Activated CD8-positive, alpha-beta memory T cell treated with anti-CD3 and anti-CD28 coated beads, Interleukin-2, amount 50 U/mL, for 1 hour (primary cell): ENCODE data around the gene APBB2.

Source experiments
- DNase-seq: peaks from one replicate; pipeline ENCODE4 v3.0.0-alpha.2; 2020; ENCODE audit errors: extremely low read depth

APBB2 gene

DNA sequence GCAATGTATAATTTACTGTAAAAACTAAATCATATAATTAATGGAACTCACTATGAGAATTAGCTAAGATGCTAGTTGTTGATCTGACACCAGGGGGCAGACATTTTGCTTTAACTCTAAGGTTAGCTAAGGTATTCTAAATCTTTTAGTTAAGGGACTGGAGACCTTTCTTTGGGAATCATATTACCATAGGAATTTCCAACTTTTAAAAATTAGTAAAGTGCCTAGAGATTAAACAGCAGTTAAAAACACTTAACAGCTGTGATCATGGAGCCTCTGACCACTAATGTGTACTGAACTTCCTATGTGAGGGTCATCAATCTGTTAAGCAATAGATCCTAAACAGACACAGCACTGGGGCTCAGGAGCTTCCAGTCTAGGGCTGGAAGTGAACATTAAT, 238.0 kb downstream of the APBB2 start:
- no peak for DNase-seq

DNA sequence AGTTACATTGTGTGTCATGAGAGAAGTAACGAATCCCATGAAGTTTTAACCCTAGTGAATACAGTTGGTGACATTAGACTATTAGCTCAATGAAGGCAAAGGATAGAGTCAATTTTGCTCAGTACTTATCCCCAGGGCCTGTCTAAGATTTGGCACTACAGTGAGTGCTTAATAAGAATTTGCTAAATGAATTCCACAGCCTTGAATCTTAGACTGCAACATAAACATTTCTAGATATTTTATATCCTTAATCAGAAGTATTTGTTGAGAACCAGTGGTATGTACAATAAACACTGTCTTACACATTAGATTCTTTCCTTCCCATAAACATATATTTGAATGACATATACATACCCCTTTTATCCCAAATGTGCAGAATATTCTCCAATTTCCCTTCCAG, 241.6 kb downstream of the APBB2 start:
- no peak for DNase-seq

DNA sequence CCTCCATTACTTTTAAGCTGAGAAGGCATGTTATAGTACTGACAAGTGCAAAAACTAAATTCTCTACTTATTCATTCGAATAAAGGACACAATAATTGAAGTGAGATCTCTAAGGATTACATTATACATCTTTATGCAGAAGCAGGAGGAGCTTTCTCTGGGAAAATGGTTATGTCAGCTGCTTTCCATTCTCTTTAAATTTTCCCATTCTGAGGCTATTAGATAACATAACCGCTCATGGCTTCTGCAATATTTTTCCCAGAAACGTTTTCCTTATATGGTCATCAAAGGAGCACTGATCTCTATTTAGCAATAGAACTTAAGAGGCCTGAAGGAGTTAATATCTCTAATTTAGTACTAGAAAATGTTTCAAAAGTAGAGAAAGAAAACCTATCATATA, 243.0 kb downstream of the APBB2 start:
- DNase-seq = no peak

DNA sequence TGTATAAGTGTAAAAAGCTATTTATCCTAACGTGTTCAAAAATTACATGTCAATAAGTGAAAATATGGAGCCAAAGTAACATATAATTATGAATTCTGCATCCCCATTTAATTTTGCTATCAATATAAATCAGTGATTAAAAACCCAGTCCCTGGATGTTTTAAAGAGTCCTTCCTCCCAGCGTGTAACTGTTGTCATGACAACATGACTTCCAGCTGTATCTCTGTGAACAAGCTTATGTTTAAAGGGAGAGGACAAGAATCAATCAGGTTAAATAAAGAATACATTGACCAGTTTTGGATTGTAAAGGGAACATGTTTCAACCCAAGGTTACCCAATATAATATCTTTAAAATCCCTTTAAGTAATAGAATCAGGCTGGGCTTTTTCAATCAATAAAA, 244.8 kb downstream of the APBB2 start:
- DNase-seq = no peak

DNA sequence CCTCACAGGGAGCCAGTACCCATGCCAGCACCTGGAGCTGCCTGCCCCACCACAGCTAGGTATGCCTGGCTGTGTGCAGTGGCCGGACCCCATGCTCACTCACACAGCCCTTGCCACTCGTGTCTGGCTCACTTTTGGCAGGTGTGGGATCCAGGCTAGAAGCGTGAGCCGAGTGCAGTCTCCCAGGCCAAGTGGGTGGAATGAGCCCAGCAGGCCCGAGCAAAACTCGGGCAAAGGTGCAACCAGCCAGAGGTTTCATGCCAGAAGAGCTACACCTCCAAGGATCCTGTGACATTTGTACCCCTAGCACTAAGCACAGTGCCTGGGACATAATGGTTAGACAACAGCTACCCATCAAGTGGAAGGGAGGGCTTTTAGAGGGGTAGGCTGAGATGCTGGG, 246.8 kb downstream of the APBB2 start:
- no peak for DNase-seq

DNA sequence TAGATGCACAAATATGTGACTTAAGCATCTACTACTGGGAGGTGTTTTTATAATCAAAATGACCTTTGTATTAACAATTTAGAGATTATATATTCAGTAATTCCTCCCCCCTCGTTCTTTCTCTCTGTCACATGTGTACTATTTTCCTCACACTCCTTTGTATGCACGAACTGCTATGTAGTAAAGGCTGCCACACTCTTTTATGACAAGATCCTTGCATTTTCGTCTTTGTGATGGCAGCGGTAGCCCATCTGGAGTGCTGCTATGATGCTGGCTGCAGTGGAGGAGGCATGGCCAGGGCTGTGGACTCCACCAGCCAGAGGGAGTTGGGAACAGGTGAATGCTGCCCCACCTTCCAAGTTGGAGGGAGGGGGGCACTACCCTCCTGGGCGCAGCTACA, 248.3 kb downstream of the APBB2 start:
- DNase-seq = no peak

DNA sequence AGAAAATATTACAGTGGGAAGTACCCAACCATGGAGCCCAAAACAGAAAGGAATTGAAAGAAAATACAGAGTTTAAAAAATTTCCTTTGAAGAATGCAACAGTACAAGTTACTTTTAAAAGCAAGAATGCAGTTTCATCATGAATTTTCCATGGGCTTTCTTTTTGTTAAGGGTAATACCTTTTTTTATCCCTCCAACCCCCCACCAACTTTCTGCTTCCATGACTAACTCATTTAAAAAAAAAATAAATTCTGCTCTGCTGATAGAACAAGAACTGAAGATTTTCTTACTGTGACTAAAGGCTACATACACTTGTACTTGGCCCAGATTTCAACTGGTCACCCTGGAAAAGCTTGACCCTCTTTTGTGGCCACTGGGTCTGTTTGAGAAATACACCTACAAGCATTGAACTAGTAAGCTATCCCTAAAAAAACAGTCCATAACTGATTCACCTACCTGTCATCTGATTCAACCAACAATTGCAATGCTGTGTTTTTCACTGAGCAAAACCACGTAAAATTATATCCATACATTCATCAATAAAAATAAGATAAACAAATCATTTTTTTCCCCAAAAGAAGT, 250.4 kb downstream of the APBB2 start:
- no peak for DNase-seq

DNA sequence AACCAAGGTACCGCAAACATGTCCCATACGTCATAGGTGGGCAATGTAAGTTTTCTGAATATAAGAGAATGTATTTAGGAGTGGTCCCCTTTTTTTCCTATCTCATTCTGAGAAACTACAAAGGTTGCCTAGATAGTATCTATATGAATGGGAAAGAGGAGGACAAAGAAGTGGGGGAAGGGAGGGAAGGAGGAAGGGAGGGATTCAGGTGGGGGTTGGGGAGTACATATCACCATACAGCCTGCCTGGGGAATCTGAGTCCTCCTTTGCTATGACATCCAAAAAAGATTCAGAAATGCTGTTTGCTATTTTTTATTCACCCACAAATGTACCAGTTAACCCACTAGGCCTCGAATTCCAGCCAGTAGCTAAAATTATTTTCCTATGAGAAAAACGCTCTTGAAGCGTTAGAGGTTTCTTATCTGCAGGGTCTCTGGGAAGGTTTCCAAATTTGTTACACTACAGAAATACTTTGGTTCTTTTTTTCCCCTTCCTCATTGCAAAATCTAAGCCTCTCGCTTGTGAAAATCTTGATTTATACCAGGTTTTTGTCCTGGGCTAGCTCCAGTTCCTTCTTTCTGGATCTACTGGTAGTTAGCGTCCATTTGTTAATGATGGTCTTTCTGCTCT, 251.7 kb downstream of the APBB2 start:
- no peak for DNase-seq

DNA sequence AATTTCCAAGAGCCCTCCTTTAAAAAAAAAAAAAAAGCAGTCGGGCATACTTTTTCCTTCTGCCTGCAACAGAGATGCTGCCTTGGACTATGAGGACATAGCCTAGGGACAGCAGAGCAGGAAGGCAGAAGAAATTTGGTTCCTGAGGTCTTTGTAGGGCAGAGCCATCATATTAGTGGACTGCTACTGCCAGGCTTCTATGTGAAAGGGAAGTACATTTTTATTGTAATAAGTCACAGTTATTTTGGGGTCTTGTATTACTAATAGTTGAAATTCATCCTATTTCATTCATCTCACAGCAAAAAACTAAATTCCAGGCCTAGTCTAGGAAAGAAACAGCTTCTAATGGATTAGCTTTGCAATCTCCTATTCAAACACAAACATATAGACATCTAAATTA, 253.4 kb downstream of the APBB2 start:
- DNase-seq = no peak

DNA sequence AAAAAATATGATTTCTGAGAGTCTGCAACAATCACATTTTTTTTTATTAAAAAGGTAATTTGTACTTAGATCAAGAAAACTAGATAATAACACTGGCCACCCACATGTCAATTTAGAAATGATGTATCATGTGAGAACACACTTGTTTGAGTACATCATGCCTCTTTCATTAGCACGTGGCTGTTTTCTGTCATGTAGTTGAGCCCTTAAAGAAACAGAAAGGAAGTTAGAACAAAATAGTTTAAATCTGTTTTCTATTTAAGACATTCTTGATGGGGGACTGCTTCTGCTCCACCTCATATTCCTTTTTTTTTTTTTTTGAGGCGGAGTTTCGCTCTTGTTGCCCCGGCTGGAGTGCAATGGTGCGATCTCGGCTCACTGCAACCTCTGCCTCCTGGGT, 257.1 kb downstream of the APBB2 start:
- no peak for DNase-seq

DNA sequence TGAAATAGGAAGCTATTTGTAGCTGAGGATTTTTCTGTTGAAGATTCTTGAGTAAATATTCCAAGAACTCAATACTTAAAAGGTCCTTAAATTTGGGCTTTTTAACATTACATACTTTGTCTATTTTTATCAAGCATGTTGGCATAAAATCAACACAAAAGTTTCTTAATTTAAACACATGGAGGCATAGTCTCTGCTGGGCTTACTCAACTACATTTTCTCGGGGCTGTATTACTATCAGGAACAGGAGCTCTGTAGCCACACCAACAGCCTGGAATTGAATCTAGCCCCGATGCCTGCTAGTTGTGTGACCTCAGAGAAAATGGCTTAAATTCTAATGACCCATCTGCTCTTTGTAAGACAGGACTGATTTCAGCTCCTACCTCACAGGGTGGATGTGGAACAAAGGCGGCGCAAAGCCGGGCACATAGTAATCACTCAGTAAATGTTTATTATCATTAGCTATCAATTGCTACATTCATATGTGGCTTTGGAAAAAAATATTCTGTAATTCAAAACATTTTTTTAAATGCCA, 257.6 kb downstream of the APBB2 start:
- no peak for DNase-seq

DNA sequence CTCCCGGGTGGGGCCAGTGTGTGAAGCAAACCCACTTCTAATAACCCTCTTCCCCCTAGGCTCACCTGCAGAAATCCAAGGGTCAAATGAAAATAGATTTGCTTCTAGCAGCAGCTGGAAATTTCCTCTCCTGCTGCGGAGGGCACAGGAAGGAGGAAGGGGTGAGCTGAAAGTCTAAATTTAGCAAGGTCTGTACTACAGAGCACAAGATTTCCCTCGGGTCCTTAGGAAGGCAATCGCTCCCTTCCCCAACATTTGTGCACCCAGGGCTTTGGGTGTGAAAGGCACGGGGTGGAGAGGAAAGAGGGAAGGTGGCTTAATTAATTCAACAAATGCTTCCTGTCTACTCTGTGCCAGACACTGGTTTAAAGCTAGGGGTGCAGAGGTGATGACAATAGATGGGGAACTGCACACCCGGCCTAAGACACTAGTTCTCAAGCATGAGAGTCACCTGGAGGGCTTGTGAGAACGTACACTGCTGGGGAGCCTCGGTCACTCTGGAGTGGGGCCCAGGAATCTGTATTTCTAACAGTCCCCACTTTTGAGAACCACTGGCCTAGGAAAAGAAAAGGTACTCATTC, 260.2 kb downstream of the APBB2 start:
- no peak for DNase-seq

DNA sequence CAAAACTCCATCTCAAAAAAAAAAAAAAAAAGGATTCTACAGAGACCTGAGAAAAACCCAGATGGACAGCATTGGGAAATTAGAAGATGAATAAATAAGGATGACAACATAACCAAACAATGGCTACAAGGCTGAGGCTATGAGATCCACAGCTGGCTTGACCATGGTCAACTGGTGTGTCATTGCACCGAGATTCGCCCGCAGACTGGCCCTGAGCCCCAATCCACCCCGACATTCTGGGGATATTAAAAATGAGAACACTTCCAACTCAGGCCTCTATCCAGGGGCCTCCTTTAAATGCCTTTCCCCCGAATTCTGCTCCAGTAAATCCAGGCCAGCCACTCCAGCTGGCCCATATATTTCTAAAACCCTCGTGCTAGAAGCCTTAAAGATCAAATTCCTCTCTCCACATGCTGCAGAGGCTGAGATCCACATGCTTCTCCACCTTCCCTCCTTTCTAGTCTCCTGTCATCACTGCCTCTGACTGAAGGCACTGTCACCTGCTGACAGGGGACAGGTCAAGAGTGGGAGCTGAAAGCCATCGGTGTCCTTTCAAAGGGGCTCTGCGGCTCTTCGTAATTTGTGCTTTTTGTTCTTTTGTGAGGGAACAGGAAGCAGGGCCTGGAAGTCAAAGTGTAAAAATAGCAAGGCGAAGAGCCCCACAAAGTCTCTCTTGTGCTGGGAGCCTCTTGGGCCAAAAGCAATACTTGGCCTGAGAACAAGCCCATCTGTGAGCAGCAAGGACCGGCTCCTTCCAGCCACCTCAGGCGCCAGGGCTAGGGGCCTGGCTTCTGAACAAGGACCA, 260.9 kb downstream of the APBB2 start:
- DNase-seq = no peak

DNA sequence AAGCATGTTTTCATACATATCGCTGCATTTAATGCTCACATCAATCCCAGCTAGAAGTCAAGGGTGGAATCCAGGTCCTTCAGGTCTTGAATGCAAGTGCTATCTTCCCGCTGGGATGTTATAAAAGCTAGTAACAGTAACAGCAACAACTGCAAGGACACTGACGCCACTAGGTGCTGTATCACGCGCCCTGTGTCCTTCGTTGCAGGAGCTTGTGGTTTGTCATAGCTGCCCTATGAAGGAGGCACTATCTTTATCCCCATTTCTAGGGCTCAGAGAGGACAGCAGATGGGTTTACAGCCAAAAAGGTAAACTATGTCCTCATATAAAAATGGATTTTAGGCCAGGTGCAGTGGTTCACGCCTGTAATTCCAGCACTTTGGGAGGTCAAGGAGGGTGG, 261.7 kb downstream of the APBB2 start:
- no peak for DNase-seq

DNA sequence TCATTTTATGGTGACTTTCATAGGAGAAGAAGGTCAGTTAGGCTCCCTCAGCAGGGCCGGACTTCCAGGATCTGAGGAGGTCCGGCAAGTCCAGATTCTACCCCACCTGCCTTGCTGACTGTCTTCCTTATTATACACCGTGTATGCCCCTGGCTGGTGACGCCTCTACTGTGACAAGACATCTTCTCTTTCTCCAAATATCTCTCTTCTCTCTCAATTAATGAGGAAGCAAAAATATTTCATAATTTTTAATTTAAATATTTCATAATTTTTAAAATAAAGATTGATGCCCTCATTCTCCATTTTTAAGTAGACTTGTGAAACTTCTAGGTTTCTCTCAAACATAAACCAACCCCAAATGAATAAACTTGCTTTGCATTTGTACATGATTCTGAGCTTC, 262.1 kb downstream of the APBB2 start:
- no peak for DNase-seq

DNA sequence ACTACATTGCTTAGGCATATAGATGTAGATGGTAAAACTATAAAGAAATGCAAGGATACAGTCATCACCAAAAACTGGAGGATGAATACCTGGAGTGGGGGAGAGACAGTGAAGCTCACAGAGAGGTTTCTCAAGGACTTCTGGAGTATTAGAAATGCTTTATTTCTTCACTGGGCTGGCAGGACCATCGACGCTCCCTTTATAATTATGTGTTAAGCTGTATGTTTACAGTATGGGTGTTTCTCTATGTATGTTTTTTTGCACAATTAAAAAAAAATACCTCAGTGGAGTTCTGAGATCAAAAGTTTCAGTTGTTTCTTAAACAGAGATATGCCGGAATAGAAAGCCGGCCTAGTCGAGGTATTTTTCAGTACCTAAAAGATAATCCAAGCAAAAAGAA, 263.3 kb downstream of the APBB2 start:
- DNase-seq = no peak

DNA sequence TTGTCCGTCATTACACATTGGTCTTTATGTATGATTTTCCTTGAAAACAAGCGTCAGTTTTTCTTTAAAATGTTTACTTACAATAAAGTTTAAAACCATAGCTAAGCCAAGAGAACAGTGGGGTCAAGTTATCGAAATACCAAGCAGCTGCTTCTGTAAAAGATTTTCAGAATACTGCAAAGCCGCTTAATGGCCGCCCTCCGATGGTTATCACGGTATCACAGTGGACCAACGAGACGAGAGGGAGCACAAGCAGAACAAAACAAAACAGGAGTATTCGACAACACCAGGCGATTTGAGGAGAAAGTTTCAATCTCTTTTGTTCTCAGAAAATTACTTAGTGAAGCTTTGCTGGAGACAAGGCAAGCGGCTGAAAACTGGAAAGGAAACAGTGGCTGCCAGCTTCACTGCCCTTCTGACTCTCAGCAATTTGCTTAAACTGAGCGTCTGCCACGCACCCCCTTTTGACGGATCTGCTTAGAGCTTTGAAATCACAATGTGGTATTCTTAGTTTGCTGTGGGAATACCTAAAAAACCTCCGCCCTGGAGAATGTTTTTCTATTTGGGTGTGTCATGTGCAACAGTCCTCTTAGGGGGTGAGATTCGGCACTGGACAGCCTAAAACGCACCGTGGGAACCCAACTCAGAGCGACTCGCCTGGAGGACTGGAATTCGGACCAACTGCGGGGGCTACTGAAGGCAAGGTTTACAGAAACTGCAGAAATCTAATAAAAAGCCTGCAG, 264.8 kb downstream of the APBB2 start:
- no peak for DNase-seq

DNA sequence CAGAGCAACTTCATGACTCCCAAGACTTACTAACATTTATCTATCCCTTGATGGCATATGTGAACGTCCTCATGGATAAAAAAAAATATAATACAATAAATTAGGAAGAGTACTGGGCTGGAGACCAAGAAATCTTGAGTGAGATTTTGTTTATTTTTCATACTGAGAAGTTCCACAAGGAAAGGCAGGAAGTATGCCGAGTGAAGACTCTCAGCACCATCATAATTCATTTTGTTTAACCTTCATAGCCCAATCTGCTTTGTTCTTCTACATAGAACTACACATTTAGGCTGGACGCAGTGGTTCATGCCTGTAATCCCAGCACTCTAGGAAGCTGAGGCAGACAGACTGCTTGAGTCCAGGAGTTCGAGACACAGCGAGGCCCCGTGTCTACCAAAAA, 266.3 kb downstream of the APBB2 start:
- DNase-seq = no peak

DNA sequence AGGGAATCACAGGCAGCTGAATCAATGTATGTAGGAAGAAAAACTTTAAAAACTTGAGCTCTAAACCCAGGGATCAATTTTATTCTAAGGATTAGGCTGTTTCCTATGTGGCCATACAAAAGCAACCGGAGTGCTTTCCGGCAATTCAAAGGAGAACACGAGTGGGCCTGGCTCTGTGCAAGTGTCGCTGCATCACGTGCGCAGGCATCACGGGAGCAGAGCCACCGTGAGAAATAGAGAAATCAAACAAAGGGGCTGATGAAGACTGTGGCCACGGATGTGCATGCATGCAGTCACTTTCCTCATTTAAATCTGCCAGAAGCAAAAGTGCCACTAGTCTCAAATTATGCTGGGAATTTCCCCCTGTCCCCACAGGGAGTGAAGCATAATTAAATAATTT, 267.7 kb downstream of the APBB2 start:
- DNase-seq = no peak

DNA sequence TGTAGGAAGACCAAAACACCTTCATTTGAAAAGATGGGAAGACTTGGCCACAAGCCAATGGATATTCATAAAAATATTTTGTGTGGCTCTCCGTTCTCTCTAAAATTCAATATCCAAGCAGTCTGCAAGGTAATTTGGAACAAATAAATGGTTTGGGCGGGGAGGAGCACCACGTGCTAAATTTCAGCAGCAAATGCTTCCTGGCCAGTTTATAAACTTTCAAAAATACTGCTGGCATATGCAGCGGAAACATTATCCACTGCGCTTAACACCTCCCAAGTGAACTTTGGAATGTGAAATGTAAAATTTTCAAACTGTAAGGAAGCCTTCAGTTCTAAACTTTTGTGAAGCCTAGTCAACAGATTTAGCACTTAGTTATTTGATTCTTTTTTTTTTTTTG, 273.6 kb downstream of the APBB2 start:
- DNase-seq = no peak

DNA sequence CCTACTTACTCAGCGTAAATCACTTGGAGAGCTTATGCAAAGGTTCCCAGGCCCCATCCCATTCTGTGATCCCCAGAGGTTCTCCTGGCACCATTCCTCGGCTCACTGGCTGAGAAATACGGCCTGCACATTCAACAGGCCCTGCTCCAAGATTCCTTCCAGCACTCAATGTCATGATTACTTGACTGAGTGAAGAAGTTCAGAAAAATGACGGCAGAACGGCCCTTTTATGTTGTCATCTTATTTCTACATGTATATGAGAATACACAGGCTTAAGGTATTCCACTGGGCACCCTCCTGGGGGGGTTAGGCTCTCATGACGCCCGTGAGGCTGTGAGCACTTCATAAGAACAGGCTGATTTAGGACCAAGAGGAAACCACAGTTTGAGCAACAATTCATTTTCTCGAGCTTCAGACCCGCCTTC, 274.0 kb downstream of the APBB2 start:
- DNase-seq = no peak

DNA sequence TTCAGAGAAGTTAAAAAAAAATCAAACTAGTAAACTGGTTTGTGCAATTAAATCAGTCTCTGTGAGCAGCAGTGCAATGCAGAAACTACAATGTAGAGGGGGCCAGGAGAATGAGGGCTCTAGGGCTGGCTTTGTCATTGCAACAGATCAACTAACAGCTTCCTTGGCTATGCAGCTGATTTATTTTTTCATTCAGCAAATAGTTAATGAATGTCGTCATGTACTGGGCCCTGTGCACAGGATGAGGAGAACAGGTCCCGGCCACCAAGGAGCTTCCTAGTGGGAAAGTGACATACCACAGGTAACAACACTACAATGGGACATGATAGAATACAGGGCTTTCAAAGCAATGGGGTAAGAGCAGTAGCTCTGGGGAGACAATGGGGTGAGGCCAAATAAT, 274.5 kb downstream of the APBB2 start:
- DNase-seq = no peak
